GM21515 (cell line): ENCODE data around the gene FOXN3.
"Not testable (repeated sequence)": the region's sequence is repeated elsewhere in the genome, so short reads cannot be mapped to it uniquely, and the experiment has no call there.

Experiments
- ATAC-seq: cut with Tn5 transposase; IDR thresholded peaks from one replicate; pipeline ENCODE4 v1.9.1; 2021; ENCODE audit not compliant: unreplicated experiment

FOXN3 gene

GRCh38 chr14:89206389-89207031, 210.5 kb downstream of the FOXN3 start:
- no peak for ATAC-seq

- no peak for ATAC-seq
These were observed 211.8 kb downstream of the FOXN3 start for GRCh38 chr14:89205137-89205740.

DNA sequence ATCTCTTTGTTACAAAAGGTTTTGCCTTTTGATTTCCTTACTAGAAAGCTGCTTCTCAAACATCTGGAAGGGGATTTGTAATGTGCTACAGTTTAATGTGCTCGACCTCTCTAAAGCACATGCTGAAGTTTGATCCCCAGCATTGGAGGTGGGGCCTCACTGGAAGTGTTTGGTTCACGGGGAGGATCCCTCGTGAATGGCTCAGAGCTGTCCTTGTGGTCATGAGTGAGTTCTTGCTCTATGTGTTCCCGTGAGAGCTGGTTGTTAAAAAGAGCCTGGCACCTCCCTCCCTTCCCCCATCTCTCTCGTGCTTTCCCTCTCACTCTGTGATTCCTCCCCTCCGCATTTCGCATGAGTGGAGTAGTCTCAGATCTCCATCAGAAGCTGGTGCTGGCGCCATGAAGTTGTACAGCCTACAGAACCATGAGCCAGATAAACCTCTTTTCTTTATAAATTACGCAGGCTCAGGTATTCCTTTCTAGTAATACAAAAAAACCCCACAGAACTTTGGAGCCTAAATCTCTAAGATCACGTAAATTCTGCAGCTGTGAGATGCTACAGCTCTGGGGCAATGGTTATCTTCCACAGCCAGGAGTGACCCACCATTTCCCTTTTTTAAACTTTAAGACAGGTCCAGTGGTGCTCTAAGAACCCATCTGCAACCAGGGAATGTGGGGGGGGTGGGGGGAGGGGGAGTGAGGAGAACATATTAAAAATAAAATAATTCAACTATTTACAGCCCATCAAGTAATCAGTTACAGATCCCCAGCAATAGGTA, 214.4 kb downstream of the FOXN3 start:
- ATAC-seq = no peak

- no peak for ATAC-seq
These were observed 215.4 kb downstream of the FOXN3 start for GRCh38 chr14:89201645-89202044.

DNA sequence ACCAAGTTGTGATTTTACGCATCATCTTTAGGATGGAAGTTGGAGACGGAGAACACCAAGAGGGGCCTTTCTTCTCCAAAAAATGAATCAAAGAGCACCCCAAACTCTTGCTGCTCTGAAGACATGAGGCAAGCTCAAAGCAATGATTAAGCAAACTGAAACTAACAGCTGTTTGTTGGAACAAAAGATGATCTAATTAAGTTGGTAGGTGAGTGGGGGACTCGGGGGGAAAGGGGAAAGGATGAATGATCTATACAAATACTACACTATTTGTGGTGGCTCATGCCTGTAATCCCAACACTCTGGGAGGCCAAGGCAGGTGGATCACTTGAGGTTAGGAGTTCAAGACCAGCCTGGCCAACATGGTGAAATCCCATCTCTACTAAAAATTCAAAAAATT, 217.7 kb downstream of the FOXN3 start:
- not testable (repeated sequence) for ATAC-seq

DNA sequence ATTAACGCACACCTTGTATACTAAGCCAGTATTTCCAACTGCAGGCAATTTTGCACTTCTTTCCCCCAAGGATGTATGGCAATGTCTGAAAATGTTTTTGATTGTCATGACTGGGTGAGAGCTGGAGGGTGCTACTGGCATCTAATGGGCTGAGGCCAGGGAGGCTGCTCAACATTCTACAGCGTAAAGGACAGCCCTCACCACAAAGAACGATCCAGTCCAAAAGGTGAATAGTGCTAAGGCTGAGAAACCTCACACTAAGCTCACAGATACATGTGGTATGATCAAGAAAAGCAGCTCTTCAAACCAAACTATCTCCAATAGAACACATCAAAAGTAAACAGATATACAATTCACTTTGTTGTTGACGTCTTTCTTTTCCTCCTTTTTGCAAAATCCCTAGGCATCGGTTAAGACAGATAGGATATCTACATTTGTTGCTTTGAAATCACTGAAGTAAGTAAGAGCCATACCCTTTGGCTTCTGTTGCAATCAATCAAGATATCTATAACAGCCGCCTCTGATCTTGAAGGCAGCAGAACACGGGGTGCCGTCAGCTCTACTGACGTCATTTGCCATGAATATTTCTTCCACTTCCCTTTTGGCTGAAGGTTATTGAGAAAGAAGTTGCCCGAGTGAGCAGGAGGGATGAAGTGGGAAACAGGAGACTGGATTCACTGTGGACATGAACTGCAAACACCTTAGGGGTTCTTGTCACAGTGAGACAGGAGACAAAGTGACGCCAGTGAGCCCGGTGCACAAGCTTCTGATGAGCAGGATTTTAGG, 218.3 kb downstream of the FOXN3 start:
- ATAC-seq = no peak

DNA sequence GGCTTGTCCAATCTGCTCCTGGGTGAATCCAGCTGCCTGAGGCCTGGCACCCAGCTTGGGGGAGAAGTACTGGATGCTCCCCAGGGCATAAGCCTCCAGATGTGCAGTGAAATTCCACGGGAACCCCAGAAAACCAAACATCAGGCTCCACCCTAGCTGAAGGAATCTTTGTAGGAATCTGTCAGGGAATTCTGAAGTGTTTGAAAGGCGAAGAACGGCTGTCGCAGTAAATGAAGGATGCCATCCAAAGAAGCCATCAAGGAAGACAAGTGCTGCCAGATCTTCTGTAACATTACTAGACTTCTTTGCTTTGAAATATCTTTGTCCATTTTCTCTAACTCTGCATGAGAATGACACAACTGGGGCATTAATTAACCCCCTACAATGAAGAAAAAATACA, 219.4 kb downstream of the FOXN3 start:
- no peak for ATAC-seq

GRCh38 chr14:89196545-89196944, 220.5 kb downstream of the FOXN3 start:
- ATAC-seq = no peak

DNA sequence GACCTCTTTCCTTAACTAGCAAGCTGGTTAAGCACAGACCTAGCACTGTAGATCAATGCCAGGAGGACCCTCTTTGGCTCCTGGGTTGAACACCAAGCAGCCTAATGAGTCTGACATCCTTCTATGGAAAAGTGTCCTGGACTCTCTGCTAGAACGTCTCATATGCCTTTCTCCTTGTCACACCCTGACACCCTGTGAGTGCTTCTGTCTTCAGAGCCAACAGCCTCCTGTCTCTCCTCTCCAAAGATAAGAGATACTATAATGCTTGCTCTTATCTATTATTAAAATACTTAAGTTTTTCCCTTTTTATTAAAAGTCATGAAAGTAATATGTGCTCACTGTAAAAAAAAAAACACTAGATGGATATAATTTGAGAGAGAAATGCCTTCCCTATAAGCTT, 222.7 kb downstream of the FOXN3 start:
- no peak for ATAC-seq

- no peak for ATAC-seq
These were observed 226.1 kb downstream of the FOXN3 start for GRCh38 chr14:89190765-89191513.

DNA sequence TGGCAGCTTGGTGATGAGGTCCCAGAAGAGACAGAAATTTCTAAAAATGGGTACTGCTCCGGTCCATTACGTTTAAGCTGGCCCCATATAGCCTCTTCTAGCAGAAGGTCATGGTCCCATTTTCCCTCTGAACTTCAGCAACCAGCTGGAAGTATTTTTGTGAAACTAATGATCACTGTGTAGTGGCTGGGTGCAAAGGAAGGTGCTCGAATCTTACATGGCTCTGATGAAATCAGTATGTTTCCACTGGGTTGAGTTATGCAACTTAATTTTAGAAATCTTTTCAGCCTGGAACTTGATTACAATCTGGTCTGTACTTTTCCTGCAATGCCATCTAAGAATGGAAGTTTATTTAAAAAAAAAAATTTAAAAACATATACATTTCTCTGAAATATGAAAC, 228.5 kb downstream of the FOXN3 start:
- no peak for ATAC-seq

DNA sequence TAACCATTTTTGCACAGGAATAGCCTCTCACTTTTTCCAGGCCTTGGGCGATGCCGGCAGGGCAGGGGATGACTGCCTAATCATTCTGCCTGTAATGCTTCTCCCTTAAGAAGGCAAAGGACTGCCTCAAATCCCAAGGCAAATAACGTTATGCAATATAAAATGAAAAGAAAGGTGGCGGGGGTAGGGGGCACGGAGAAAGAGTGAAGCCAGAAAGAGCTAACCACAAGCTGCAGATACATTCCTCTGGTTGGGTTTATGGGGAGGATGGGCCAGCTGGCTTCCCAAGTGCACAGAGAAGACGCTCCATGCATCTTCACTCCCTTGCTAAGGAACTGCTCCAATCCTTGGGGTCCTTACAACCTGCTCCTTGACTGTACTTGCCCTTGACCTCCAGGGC, 229.5 kb downstream of the FOXN3 start:
- no peak for ATAC-seq

DNA sequence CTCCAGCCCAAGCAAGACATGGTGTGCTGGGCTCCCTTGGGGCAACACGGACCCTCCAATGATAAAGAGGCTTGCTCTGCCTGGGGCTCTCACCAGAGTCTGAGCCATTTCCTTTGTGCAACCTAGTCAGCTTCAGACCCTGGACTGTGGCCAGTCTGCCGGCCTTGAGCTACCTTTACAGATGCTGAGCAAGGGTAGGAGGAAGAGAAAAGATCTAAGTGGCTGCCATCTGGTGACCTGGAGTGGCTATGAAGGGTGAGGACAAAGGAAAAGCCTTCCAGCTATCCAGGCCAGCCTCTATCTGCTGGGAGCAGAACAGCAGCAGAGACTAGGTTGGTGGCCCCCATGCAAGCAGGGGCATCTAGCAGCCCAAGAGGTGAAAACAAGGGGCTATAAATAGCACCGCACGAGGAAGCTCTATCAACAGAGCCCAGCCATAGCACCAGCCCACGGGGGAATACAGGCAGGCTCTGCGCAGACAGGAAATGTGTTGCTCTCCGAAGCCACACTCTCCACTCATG, 230.1 kb downstream of the FOXN3 start:
- no peak for ATAC-seq

DNA sequence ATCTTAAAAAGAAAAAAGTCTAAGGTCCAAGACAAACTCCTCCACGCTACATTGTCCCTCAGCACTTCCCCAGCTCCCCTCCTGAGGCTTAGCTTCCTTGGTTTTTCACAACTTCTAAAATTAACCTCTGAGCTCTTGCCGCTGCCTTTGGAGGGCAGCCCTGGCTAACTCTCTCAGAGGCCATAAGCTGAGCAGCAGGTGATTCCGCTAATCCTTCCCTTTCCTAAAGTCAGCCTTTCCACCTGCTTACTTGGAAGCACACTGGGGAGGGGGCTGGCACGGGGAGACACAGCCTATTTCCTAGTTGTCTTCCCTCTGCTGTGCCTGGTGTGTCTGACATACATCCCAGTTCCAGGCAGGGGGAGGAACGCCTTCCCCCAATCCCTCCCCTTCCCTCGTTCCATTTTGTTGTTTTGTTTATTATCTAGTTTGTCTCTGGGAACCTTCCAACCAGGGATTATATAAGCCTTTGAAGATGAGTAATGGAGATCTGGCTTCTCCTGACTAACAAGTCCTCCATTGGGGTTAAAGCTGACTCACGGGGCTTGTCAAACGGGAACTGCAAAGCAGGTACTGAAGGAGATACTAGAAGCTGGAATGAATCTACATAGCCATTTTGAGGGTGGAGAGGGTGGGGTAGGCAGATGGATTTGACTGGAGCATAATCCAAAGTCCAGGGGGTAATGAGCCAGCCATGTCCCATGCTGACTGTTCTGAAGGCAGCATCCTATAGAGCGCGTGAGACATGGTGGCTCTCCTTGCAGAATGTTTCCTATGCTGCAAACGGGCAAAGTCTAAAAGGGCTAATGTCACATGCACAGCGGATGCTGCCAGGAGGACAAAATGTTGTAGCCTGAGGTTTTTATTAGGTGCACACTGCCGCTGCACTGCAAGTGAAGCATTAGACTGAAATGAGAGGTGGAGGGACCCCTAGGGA, 230.8 kb downstream of the FOXN3 start:
- no peak for ATAC-seq

GRCh38 chr14:89184952-89185351, 232.1 kb downstream of the FOXN3 start:
- no peak for ATAC-seq

GRCh38 chr14:89182326-89182725, 234.7 kb downstream of the FOXN3 start:
- ATAC-seq = no peak

GRCh38 chr14:89180546-89180945, 236.5 kb downstream of the FOXN3 start:
- ATAC-seq = no peak

- ATAC-seq = no peak
These were observed 237.1 kb downstream of the FOXN3 start for GRCh38 chr14:89179891-89180404.

GRCh38 chr14:89178800-89179535, 238.1 kb downstream of the FOXN3 start:
- no peak for ATAC-seq
